K562 (cell line): ENCODE measurements around the gene TP53I3. TPM values are rescaled to one million over a fixed set of nuclear protein-coding genes. Genes with fewer than 3 reads are reported as not detected.
A peak's percentile ranks its signal among the peaks of the same experiment; 100 is the strongest.

ENCODE experiments used
- ATAC-seq: fragments of 200-7000 bp; cut with Tn5 transposase; 3 replicates; pipeline ENCODE4 v1.9.1; 2020; ENCODE audit warnings: moderate library complexity
- BruUV-seq: library from RNA; stranded (reverse); fragments of 400-500 nt; replicated peaks from 2 replicates; lab custom pipeline; 2021; lab: Mats Ljungman, UMichigan
- CTCF ChIA-PET: fragments of 300-600 bp; formaldehyde crosslinking; extraction: SDS; loops from one replicate; lab custom pipeline; 2021; ENCODE audit warnings: low intra/inter-chr PET ratio; lab: Yijun Ruan, JAX
- POLR2A ChIA-PET: fragments of 300-600, 350-650 bp; sonication (Branson Sonifier 250); formaldehyde crosslinking; extraction: SDS; loops from one replicate; lab custom pipeline; 2021; ENCODE audit warnings: antibody characterized with exemption, inconsistent platforms; lab: Yijun Ruan, JAX
- DNase-seq, 4 experiments: peaks; one replicate each; pipeline versions ENCODE4 v3.0.0 to v3.0.0-alpha.2; 2011 to 2018; ENCODE audit warnings: low spot score in 3 of 4, mixed read lengths in 3 of 4; ENCODE audit errors: extremely low read depth in 1 of 4
- FAIRE-seq: peaks from 2 replicates; lab custom pipeline; 2011; peaks lifted over from hg19 to GRCh38; lab: Jason Lieb, UNC
- H2AFZ ChIP-seq: 2 replicates; pipeline ENCODE4 v1.6.0; 2011; ENCODE audit warnings: low read depth, low read length, control low read depth, inconsistent platforms
- H3K27ac ChIP-seq: fragments of 200-600 bp; 3 replicates; pipeline ENCODE4 v1.8.0; 2011; ENCODE audit warnings: low read depth, mild to moderate bottlenecking, control low read depth, inconsistent platforms, low read length, moderate library complexity, mixed read lengths; ENCODE audit errors: extremely low read depth
- H3K27me3 ChIP-seq, 2 experiments: fragments of 300-600 bp in 1 of 2; 2 replicates in 1 of 2; 3 replicates in 1 of 2; pipeline versions ENCODE4 v1.6.0 to v1.8.0; 2011; ENCODE audit warnings: inconsistent platforms in 2 of 2, low read length in 2 of 2, mild to moderate bottlenecking in 1 of 2, mixed read lengths in 1 of 2, moderate library complexity in 1 of 2; ENCODE audit not compliant: control insufficient read depth in 2 of 2, insufficient read depth in 2 of 2
- H3K36me3 ChIP-seq: fragments of 300-600 bp; 3 replicates; pipeline ENCODE4 v1.8.0; 2011; ENCODE audit warnings: mild to moderate bottlenecking, low read length, inconsistent platforms; ENCODE audit not compliant: control insufficient read depth, insufficient read depth
- H3K4me1 ChIP-seq, 2 experiments: fragments of 200-600 bp in 1 of 2; replicated peaks in 1 of 2; 2 replicates in 1 of 2; 3 replicates in 1 of 2; pipeline versions ENCODE4 v1.5.1 to v1.8.0; 2011; ENCODE audit warnings: inconsistent platforms in 2 of 2, low read length in 2 of 2, mild to moderate bottlenecking in 1 of 2, mixed read lengths in 1 of 2, moderate library complexity in 1 of 2; ENCODE audit not compliant: control insufficient read depth in 2 of 2, insufficient read depth in 2 of 2
- H3K4me2 ChIP-seq: 2 replicates; pipeline ENCODE4 v1.6.1; 2011; ENCODE audit warnings: low read length, control low read depth, inconsistent platforms, mixed read lengths; ENCODE audit not compliant: insufficient read depth
- H3K4me3 ChIP-seq: fragments of 200-600 bp; sonication (generic), shearing (Covaris generic); 2 replicates; pipeline ENCODE4 v1.5.1; 2016; ENCODE audit warnings: control low read depth, inconsistent platforms
- H3K79me2 ChIP-seq: fragments of 200-600 bp; 3 replicates; pipeline ENCODE4 v1.8.0; 2011; ENCODE audit warnings: low read length, inconsistent platforms; ENCODE audit not compliant: control insufficient read depth, insufficient read depth
- H3K9ac ChIP-seq, 2 experiments: 2 replicates each; pipeline versions ENCODE4 v1.6.0 to v1.6.1; 2011; ENCODE audit warnings: low read depth in 2 of 2, low read length in 2 of 2, control low read depth in 1 of 2, inconsistent platforms in 1 of 2, mild to moderate bottlenecking in 1 of 2, mixed read lengths in 1 of 2; ENCODE audit not compliant: insufficient read depth in 1 of 2
- H3K9me1 ChIP-seq: one replicate; pipeline ENCODE4 v1.6.0; 2011; ENCODE audit warnings: inconsistent platforms, mild to moderate bottlenecking, low read length, moderate library complexity; ENCODE audit not compliant: control insufficient read depth, insufficient read depth
- H3K9me3 ChIP-seq: replicated peaks from 2 replicates; pipeline ENCODE4 v1.5.1; 2011; ENCODE audit warnings: low read depth, low read length, inconsistent platforms; ENCODE audit not compliant: control insufficient read depth, insufficient read depth
- H4K20me1 ChIP-seq: replicated peaks from 2 replicates; pipeline ENCODE4 v1.6.1; 2011; ENCODE audit warnings: low read length, inconsistent platforms, mixed read lengths; ENCODE audit not compliant: control insufficient read depth, insufficient read depth
- E2F5 ChIP-seq: sonication (generic); formaldehyde crosslinking; IDR thresholded peaks from 2 replicates; pipeline ENCODE4 v1.8.0; 2022; ENCODE audit warnings: mild to moderate bottlenecking, missing genetic modification reagents
- HDAC2 ChIP-seq: fragments of 450-650 bp; IDR thresholded peaks from 2 replicates; pipeline ENCODE4 v1.6.1; 2016; ENCODE audit warnings: mild to moderate bottlenecking
- HMGXB4 ChIP-seq: sonication (generic); formaldehyde crosslinking; IDR thresholded peaks from 2 replicates; pipeline ENCODE4 v1.8.1; 2023; ENCODE audit warnings: mild to moderate bottlenecking, missing genetic modification reagents
- KAT7 ChIP-seq: sonication (generic); formaldehyde crosslinking; IDR thresholded peaks from 2 replicates; pipeline ENCODE4 v1.8.0; 2022; ENCODE audit warnings: missing genetic modification reagents, mild to moderate bottlenecking, borderline replicate concordance
- KAT8 ChIP-seq: fragments of 450-650 bp; IDR thresholded peaks from 2 replicates; pipeline ENCODE4 v1.6.1; 2016; ENCODE audit warnings: low read depth, mild to moderate bottlenecking
- RFX1 ChIP-seq: fragments of 450-650 bp; IDR thresholded peaks from 2 replicates; pipeline ENCODE4 v1.6.1; 2016; ENCODE audit warnings: mild to moderate bottlenecking, moderate library complexity
- SRF ChIP-seq, 2 experiments: fragments of 250-450, 450-650 bp in 1 of 2; sonication (Bioruptor Pico) in 1 of 2; sonication (generic) in 1 of 2; formaldehyde crosslinking; IDR thresholded peaks; 2 replicates each; pipeline versions ENCODE4 v1.5.0 to v1.5.1; 2020 to 2022; ENCODE audit warnings: mild to moderate bottlenecking in 1 of 2, missing genetic modification reagents in 1 of 2
- WGBS: fragments of 100-300 bp; shearing (Covaris generic); methylation state at CpG from one replicate; pipeline ENCODE4 v1.1.6; 2016; ENCODE audit warnings: low coverage, mixed read lengths; ENCODE audit not compliant: insufficient coverage; ENCODE audit errors: missing lambda C conversion rate; 5-methylcytosine and 5-hydroxymethylcytosine counted together
- in situ Hi-C: fragments of 300-500 bp; cut with MboI; formaldehyde crosslinking; loops from 4 replicates; pipeline ENCODE4 v1.15.0; 2018; ENCODE audit warnings: inconsistent platforms, mixed read lengths
- intact Hi-C: fragments of 100-400 bp; cut with micrococcal nuclease; formaldehyde crosslinking; loops from 2 replicates; pipeline ENCODE4 v1.14.2; 2022
- polyA plus RNA-seq, 8 experiments: library from polyadenylated mRNA; depleted of rRNA in 4 of 8; stranded (reverse) in 5 of 8; unstranded in 3 of 8; fragments of >200 nt; fragmentation: Nextera tagmentation in 2 of 8; fragmentation: Illumina TruSeq in 1 of 8; extraction: Ambion mirVana in 2 of 8; extraction: Trizol in 1 of 8; gene quantifications; 2 replicates each; pipeline versions ENCODE4 v1.2.1 to v1.2.3, GENCODE V29; 2011 to 2014; ENCODE audit warnings: inconsistent platforms in 1 of 8, missing spikeins in 1 of 8
- total RNA-seq, 7 experiments: library from RNA; depleted of rRNA in 6 of 7; stranded (reverse); fragments of >200 nt in 6 of 7; fragmentation: Illumina TruSeq in 2 of 7; extraction: Trizol in 2 of 7; gene quantifications; 2 replicates each; pipeline versions ENCODE4 v1.2.1 to v1.2.3, GENCODE V29; 2011 to 2021; ENCODE audit warnings: low replicate concordance in 1 of 7
- TF ChIP-seq, protein P1 (sequence below): sonication (generic); formaldehyde crosslinking; IDR thresholded peaks from 2 replicates; pipeline ENCODE4 v1.8.0; 2022; ENCODE audit warnings: missing genetic modification reagents, mild to moderate bottlenecking, moderate library complexity, borderline replicate concordance

Gene TP53I3
- total and polyA plus RNA-seq, 9 of the 15 experiments (the other 6 are each of a cell fraction or from before 2014, with no cell fraction given): 0.65 to 9.5 (median 5.6) TPM

DNA sequence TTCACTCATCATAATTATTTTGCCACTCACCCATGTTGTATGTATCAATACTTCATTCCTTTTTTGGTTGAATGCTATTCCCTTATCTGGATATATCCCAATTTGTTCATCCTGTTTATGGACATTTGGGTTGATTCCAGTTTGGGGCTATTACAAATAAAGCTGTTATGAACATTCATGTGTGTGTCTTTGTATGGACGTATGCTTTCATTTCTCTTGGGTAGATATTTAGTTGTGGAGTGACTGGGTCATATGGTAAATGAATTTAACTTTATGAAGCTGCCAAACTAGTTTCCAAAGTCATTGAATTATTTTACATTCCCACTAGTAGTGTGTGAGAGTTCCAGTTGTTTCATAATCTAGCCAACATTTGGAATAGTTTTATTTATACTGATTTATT lies 41.3 kb upstream of the TP53I3 start (continued):
- TF ChIP-seq KAT8 (no peak), HMGXB4 (CRISPR knock-in tag) (no peak), KAT7 (CRISPR knock-in tag) (no peak)
- TF ChIP-seq, all 486 proteins: peak for 0

DNA sequence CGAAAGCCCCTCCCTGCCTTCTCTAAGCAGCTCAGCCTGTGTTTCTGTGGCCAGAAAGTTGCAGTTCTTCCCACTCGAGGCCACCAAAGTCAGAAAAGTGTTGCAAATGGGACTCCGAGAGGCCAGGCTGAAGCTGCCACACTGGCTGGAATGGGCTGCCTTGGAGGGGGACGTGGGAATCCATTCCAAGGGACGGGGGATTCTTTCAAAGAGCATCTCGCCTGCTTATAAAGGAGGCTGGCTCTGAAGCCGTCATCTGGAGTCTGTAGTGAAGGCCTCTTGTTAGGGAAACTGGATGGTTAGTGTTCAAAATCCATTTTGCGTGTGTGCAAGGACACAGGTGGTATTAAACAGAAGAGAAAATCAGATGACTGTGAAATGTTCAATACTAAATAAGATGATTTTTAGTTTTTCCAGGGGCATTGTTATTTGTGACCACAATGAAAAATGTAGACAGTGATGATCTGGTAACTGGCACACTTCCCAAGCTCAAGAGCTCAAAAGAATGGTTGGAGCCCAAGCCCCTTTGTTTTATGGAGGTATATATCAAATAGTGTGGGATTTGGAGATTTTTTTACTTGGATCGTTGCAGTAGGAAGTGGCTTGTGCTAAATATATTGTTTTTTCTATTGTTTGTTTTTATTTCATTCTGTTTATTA lies 39.4 kb upstream of the TP53I3 start:
- intact Hi-C loops: loop anchor here (2.0 kb wide), 1 partner anchor 39 kb away; the partner anchor contains the start of gene TP53I3
- no peaks in the 10 kb centered on the region for H3K9me1 ChIP-seq
- H3K4me1 ChIP-seq: peaks cover 3 to 11% of the 10 kb centered on the region in 2 experiments; a peak in 3 of 5 replicates
- POLR2A ChIA-PET: interaction anchor here (0.6 to 2.8 kb wide), 5 partner anchors 11 to 247 kb away, joined by 3 to 13 read pairs (median 3); partner anchors contain the start of gene SF3B6
- CTCF ChIA-PET: no interaction called here
- FAIRE-seq (peak; percentile 32), DNase-seq (no peak), ATAC-seq (peak; percentile 18)
- peak overlapping the region; percentile 99 for H2AFZ ChIP-seq
- 12% methylated on average over 8 of the region's 9 CpGs for WGBS
- peak overlapping the region; percentile 93 for H3K4me2 ChIP-seq
- no peaks in the 10 kb centered on the region for H3K9me3 ChIP-seq
- H3K27me3 ChIP-seq: no peaks in the 10 kb centered on the region
- H3K79me2 ChIP-seq: peaks cover 6% of the 10 kb centered on the region; the same call in 1 of the 3 replicates
- in situ Hi-C loops: no loop called here
- H4K20me1 ChIP-seq: no peaks in the 10 kb centered on the region
- H3K27ac ChIP-seq: peak overlapping the region; percentile 78
- no TSS peak for BruUV-seq
- H3K9ac ChIP-seq: peak overlapping the region; percentile 79 to 95
- no peaks in the 10 kb centered on the region for H3K36me3 ChIP-seq
- peak overlapping the region; percentile 67 for H3K4me3 ChIP-seq
- TF ChIP-seq E2F5 (CRISPR knock-in tag) (no peak), HDAC2 (peak; percentile 26; the same call in 1 of the 2 replicates), SRF (CRISPR knock-in tag; IDR thresholded peaks at IDR 0.05) (no peak), RFX1 (no peak)
- TF ChIP-seq, protein P1, sequence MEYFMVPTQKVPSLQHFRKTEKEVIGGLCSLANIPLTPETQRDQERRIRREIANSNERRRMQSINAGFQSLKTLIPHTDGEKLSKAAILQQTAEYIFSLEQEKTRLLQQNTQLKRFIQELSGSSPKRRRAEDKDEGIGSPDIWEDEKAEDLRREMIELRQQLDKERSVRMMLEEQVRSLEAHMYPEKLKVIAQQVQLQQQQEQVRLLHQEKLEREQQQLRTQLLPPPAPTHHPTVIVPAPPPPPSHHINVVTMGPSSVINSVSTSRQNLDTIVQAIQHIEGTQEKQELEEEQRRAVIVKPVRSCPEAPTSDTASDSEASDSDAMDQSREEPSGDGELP (CRISPR knock-in tag): peak; percentile 23; the same call in 1 of the 2 replicates
